ENCODE results near the gene PHYKPL. TPM values are rescaled to one million over a fixed set of nuclear protein-coding genes. Genes with fewer than 3 reads are reported as not detected.

Gene PHYKPL
- total RNA-seq, 1 experiment from 2014 or later, result 43.9 TPM

GRCh38 chr5:178192787-178193186 lies 39.8 kb downstream of the PHYKPL start:
- CTCF ChIA-PET, result interaction anchor here (0.6 kb wide), 1 partner anchor 25 kb away, joined by 6 read pairs; no protein-coding TSS in a partner anchor
- Histone ChIP-seq H3K36me3 (ENCODE audit: insufficient read depth, low read length, poor library complexity, severe bottlenecking) (no peaks in the 10 kb centered on the region), H3K4me3 (ENCODE audit: low read depth, low read length, poor library complexity, severe bottlenecking) (no peak overlapping the region), H3K27ac (ENCODE audit: low read depth, low read length, poor library complexity, severe bottlenecking) (no peak overlapping the region), H3K4me1 (ENCODE audit: insufficient read depth, low read length, poor library complexity, severe bottlenecking) (no peaks in the 10 kb centered on the region), H3K9me3 (ENCODE audit: low read depth, low read length, poor library complexity, severe bottlenecking) (no peaks in the 10 kb centered on the region), H3K27me3 (replicated peaks; ENCODE audit: insufficient read depth, low read depth, low read length, poor library complexity) (no peaks in the 10 kb centered on the region)
- intact Hi-C loops (cut with micrococcal nuclease; ENCODE audit: unreplicated experiment), result no loop called here
- POLR2A ChIA-PET (ENCODE audit: low non-redundant PET), result no interaction called here
- TF ChIP-seq, protein P1, sequence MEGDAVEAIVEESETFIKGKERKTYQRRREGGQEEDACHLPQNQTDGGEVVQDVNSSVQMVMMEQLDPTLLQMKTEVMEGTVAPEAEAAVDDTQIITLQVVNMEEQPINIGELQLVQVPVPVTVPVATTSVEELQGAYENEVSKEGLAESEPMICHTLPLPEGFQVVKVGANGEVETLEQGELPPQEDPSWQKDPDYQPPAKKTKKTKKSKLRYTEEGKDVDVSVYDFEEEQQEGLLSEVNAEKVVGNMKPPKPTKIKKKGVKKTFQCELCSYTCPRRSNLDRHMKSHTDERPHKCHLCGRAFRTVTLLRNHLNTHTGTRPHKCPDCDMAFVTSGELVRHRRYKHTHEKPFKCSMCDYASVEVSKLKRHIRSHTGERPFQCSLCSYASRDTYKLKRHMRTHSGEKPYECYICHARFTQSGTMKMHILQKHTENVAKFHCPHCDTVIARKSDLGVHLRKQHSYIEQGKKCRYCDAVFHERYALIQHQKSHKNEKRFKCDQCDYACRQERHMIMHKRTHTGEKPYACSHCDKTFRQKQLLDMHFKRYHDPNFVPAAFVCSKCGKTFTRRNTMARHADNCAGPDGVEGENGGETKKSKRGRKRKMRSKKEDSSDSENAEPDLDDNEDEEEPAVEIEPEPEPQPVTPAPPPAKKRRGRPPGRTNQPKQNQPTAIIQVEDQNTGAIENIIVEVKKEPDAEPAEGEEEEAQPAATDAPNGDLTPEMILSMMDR (conservative IDR thresholded peaks at IDR 0.05; ENCODE audit: low read depth, low read length), result no peak
- no peak for TF ChIP-seq EZH2 (IDR thresholded peaks at IDR 0.05; ENCODE audit: borderline replicate concordance, low read depth, low read length, poor library complexity, severe bottlenecking)
- no TSS peak for BruUV-seq (replicated peaks)
- no peak for DNase-seq (ENCODE audit: low spot score)

- no peaks in the 10 kb centered on the region for H3K4me1 ChIP-seq (ENCODE audit: insufficient read depth, low read length, poor library complexity, severe bottlenecking)
- ChIA-PET CTCF (no interaction called here), POLR2A (ENCODE audit: low non-redundant PET) (no interaction called here)
- intact Hi-C loops (cut with micrococcal nuclease; ENCODE audit: unreplicated experiment), result no loop called here
- H3K4me3 ChIP-seq (ENCODE audit: low read depth, low read length, poor library complexity, severe bottlenecking), result no peak overlapping the region
- no peak overlapping the region for H3K27ac ChIP-seq (ENCODE audit: low read depth, low read length, poor library complexity, severe bottlenecking)
- no peaks in the 10 kb centered on the region for H3K36me3 ChIP-seq (ENCODE audit: insufficient read depth, low read length, poor library complexity, severe bottlenecking)
- no peaks in the 10 kb centered on the region for H3K9me3 ChIP-seq (ENCODE audit: low read depth, low read length, poor library complexity, severe bottlenecking)
- H3K27me3 ChIP-seq (replicated peaks; ENCODE audit: insufficient read depth, low read depth, low read length, poor library complexity), result no peaks in the 10 kb centered on the region
- BruUV-seq (replicated peaks), result no TSS peak
- no peak for TF ChIP-seq EZH2 (IDR thresholded peaks at IDR 0.05; ENCODE audit: borderline replicate concordance, low read depth, low read length, poor library complexity, severe bottlenecking)
- TF ChIP-seq, protein P1 (conservative IDR thresholded peaks at IDR 0.05; ENCODE audit: low read depth, low read length), result no peak
- no peak for DNase-seq (ENCODE audit: low spot score)
Observed at GRCh38 chr5:178192244-178192643, 40.4 kb downstream of the PHYKPL start.

GRCh38 chr5:178191661-178192060 lies 40.9 kb downstream of the PHYKPL start:
- Histone ChIP-seq H3K4me1 (ENCODE audit: insufficient read depth, low read length, poor library complexity, severe bottlenecking) (no peaks in the 10 kb centered on the region), H3K27ac (ENCODE audit: low read depth, low read length, poor library complexity, severe bottlenecking) (no peak overlapping the region), H3K4me3 (ENCODE audit: low read depth, low read length, poor library complexity, severe bottlenecking) (no peak overlapping the region), H3K36me3 (ENCODE audit: insufficient read depth, low read length, poor library complexity, severe bottlenecking) (no peaks in the 10 kb centered on the region), H3K9me3 (ENCODE audit: low read depth, low read length, poor library complexity, severe bottlenecking) (no peaks in the 10 kb centered on the region), H3K27me3 (replicated peaks; ENCODE audit: insufficient read depth, low read depth, low read length, poor library complexity) (no peaks in the 10 kb centered on the region)
- ChIA-PET POLR2A (ENCODE audit: low non-redundant PET) (no interaction called here), CTCF (no interaction called here)
- intact Hi-C loops (cut with micrococcal nuclease; ENCODE audit: unreplicated experiment), result no loop called here
- BruUV-seq (replicated peaks), result no TSS peak
- no peak for DNase-seq (ENCODE audit: low spot score)
- TF ChIP-seq, protein P1 (conservative IDR thresholded peaks at IDR 0.05; ENCODE audit: low read depth, low read length), result no peak
- TF ChIP-seq EZH2 (IDR thresholded peaks at IDR 0.05; ENCODE audit: borderline replicate concordance, low read depth, low read length, poor library complexity, severe bottlenecking), result no peak
